Mesenchymal stem cell (in vitro differentiated cells and primary cell): ENCODE measurements around the gene DCAF12L1. TPM values are rescaled to one million over a fixed set of nuclear protein-coding genes. Genes with fewer than 3 reads are reported as not detected.

Source experiments
- DNase-seq: peaks from one replicate; pipeline ENCODE4 v3.0.0-alpha.2; 2013
- H2AFZ ChIP-seq: one replicate; pipeline ENCODE4 v1.6.1; 2013; ENCODE audit warnings: low read depth, mild to moderate bottlenecking, control low read depth, inconsistent platforms, low read length, moderate library complexity
- H2AK5ac ChIP-seq: 2 replicates; pipeline ENCODE4 v1.6.1; 2013; ENCODE audit warnings: low read length, moderate library complexity, mild to moderate bottlenecking, inconsistent platforms; ENCODE audit not compliant: severe bottlenecking
- H2BK120ac ChIP-seq: one replicate; pipeline ENCODE4 v1.6.1; 2013; ENCODE audit warnings: low read depth, mild to moderate bottlenecking, inconsistent platforms, low read length, moderate library complexity
- H2BK12ac ChIP-seq, 2 experiments: one replicate each; pipeline ENCODE4 v1.6.1; 2013; ENCODE audit warnings: inconsistent platforms in 2 of 2, low read length in 2 of 2, mild to moderate bottlenecking in 2 of 2, moderate library complexity in 2 of 2, control low read depth in 1 of 2
- H2BK15ac ChIP-seq: one replicate; pipeline ENCODE4 v1.6.1; 2013; ENCODE audit warnings: mild to moderate bottlenecking, low read depth, inconsistent platforms; ENCODE audit not compliant: poor library complexity, severe bottlenecking
- H2BK5ac ChIP-seq: 2 replicates; pipeline ENCODE4 v1.6.1; 2013; ENCODE audit warnings: low read depth, mild to moderate bottlenecking, low read length, control low read depth, inconsistent platforms; ENCODE audit not compliant: poor library complexity, severe bottlenecking
- H3K14ac ChIP-seq, 2 experiments: one replicate each; pipeline ENCODE4 v1.6.1; 2013; ENCODE audit warnings: inconsistent platforms in 2 of 2, low read length in 2 of 2, control low read depth in 1 of 2, mild to moderate bottlenecking in 1 of 2, moderate library complexity in 1 of 2
- H3K18ac ChIP-seq, 2 experiments: one replicate each; pipeline ENCODE4 v1.6.1; 2013; ENCODE audit warnings: inconsistent platforms in 2 of 2, low read length in 2 of 2, control low read depth in 1 of 2, low read depth in 1 of 2, mild to moderate bottlenecking in 1 of 2
- H3K23ac ChIP-seq, 2 experiments: one replicate each; pipeline ENCODE4 v1.6.1; 2013; ENCODE audit warnings: inconsistent platforms in 2 of 2, low read length in 2 of 2, mild to moderate bottlenecking in 2 of 2, moderate library complexity in 2 of 2, control low read depth in 1 of 2
- H3K27ac ChIP-seq: 2 replicates; pipeline ENCODE4 v1.5.1; 2013; ENCODE audit warnings: mild to moderate bottlenecking, moderate library complexity, low read length, control low read depth, inconsistent platforms; ENCODE audit not compliant: poor library complexity, severe bottlenecking
- H3K27me3 ChIP-seq, 2 experiments: 2 replicates each; pipeline versions ENCODE4 v1.6.1 to v1.7.0; 2013; ENCODE audit warnings: low read length in 2 of 2, mild to moderate bottlenecking in 2 of 2, moderate library complexity in 2 of 2, control low read depth in 1 of 2, inconsistent platforms in 1 of 2; ENCODE audit not compliant: control insufficient read depth in 1 of 2, insufficient read depth in 1 of 2
- H3K36me3 ChIP-seq, 2 experiments: 2 replicates each; pipeline versions ENCODE4 v1.6.1 to v1.7.0; 2013; ENCODE audit warnings: low read length in 2 of 2, control low read depth in 1 of 2, inconsistent platforms in 1 of 2, low read depth in 1 of 2, mild to moderate bottlenecking in 1 of 2; ENCODE audit not compliant: insufficient read depth in 2 of 2, control insufficient read depth in 1 of 2
- H3K4ac ChIP-seq, 2 experiments: one replicate each; pipeline ENCODE4 v1.6.1; 2013; ENCODE audit warnings: inconsistent platforms in 2 of 2, low read length in 2 of 2, mild to moderate bottlenecking in 2 of 2, moderate library complexity in 2 of 2, control low read depth in 1 of 2, low read depth in 1 of 2
- H3K4me1 ChIP-seq: 2 replicates; pipeline ENCODE4 v1.6.1; 2013; ENCODE audit warnings: low read depth, low read length, control low read depth; ENCODE audit not compliant: control insufficient read depth, insufficient read depth
- H3K4me2 ChIP-seq: 2 replicates; pipeline ENCODE4 v1.6.1; 2013; ENCODE audit warnings: low read length, mild to moderate bottlenecking, inconsistent platforms; ENCODE audit not compliant: poor library complexity, severe bottlenecking
- H3K4me3 ChIP-seq, 2 experiments: 2 replicates each; pipeline versions ENCODE4 v1.5.1 to v1.7.0; 2013; ENCODE audit warnings: low read length in 2 of 2, mild to moderate bottlenecking in 2 of 2, control low read depth in 1 of 2, low read depth in 1 of 2; ENCODE audit not compliant: insufficient read depth in 1 of 2
- H3K79me1 ChIP-seq: replicated peaks from 2 replicates; pipeline ENCODE4 v1.6.1; 2013; ENCODE audit warnings: mild to moderate bottlenecking, control low read depth, low read length, inconsistent platforms; ENCODE audit not compliant: poor library complexity, severe bottlenecking
- H3K9ac ChIP-seq: 2 replicates; pipeline ENCODE4 v1.7.0; 2013; ENCODE audit warnings: mild to moderate bottlenecking, low read length, moderate library complexity
- H3K9me3 ChIP-seq: 2 replicates; pipeline ENCODE4 v1.7.0; 2013; ENCODE audit warnings: mild to moderate bottlenecking, low read length; ENCODE audit not compliant: control insufficient read depth
- H4K8ac ChIP-seq: one replicate; pipeline ENCODE4 v1.6.1; 2013; ENCODE audit warnings: inconsistent platforms, mild to moderate bottlenecking, low read length, moderate library complexity
- H4K91ac ChIP-seq: one replicate; pipeline ENCODE4 v1.6.1; 2013; ENCODE audit warnings: mild to moderate bottlenecking, low read length, inconsistent platforms
- WGBS: methylation state at CpG from one replicate; pipeline ENCODE4 v1.1.7; 2013; ENCODE audit warnings: mixed read lengths; 5-methylcytosine and 5-hydroxymethylcytosine counted together
- polyA plus RNA-seq, 2 experiments: library from polyadenylated mRNA; stranded (reverse); fragments of 200-250 nt; gene quantifications; one replicate each; pipeline ENCODE4 v1.2.3, GENCODE V29; 2013

Gene DCAF12L1
- not detected for polyA plus RNA-seq (2013, experiment 1 of 2)
- polyA plus RNA-seq (2013, experiment 2 of 2), result not detected

DNA sequence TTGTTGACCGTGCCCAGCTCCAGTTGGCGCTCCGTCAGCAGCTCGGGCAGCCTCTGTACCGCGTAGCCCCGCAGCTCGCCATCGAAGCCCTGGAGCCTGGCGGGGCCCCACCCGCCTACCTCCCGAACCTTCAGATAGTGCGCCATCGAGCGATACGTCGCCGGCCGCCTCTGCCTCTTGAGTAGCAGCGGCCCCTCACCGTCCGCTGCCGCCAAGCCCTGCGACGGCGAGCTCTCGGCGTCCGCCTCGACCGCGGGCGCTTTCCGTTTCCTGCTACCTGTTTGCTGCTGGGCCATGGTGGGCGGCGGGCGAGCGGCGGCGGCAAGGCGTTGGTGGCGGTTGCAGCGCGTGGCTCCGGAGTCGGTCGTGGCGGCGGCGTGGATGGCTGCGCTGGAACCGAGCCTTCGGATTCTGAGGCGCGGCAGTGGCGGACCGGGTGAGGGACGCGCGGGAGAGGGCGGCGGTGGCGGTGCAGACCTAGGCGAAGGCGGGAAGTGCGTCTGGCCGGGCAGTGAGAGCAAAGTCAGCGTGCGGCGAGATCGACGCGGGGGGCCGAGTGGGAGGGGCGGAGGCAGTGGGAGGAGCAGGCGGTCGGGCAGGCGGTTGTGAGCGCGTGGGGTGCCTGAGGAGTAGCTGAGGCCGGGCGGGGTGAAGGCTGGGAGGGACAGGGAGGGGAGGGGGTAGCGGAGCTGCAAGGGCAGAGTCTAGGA is at the start of gene DCAF12L1:
DCAF12L1 (minus strand) TSS at position 502 of the 710 bp plus-strand sequence; CDS start at position 296, 206 bp downstream.
- no peaks in the 10 kb centered on the region for H3K36me3 ChIP-seq
- H3K27ac ChIP-seq, result peak within 1 kb of the TSS; percentile 39
- no peak within 1 kb of the TSS for H4K91ac ChIP-seq
- no peaks in the 10 kb centered on the region for H3K9me3 ChIP-seq
- peaks cover 0 to 7% of the 10 kb centered on the region in 2 experiments for H3K27me3 ChIP-seq
- no peak within 1 kb of the TSS for H3K9ac ChIP-seq
- no peak within 1 kb of the TSS for H3K14ac ChIP-seq
- H2BK5ac ChIP-seq, result no peak within 1 kb of the TSS
- H4K8ac ChIP-seq, result no peak within 1 kb of the TSS
- H3K4me3 ChIP-seq, result peak within 1 kb of the TSS in 1 of 2 experiments; percentile 67
- H2BK12ac ChIP-seq, result no peak within 1 kb of the TSS
- H2AK5ac ChIP-seq, result no peak within 1 kb of the TSS
- no peak within 1 kb of the TSS for H3K23ac ChIP-seq
- DNase-seq, result no peak
- peak within 1 kb of the TSS; percentile 53 for H3K4me2 ChIP-seq
- H3K4me1 ChIP-seq, result peaks cover 12% of the 10 kb centered on the region
- no peak within 1 kb of the TSS for H2AFZ ChIP-seq
- H2BK15ac ChIP-seq, result no peak within 1 kb of the TSS
- peaks cover 1% of the 10 kb centered on the region for H3K79me1 ChIP-seq
- no peak within 1 kb of the TSS for H3K4ac ChIP-seq
- no peak within 1 kb of the TSS for H3K18ac ChIP-seq
- 1% methylated on average over 45 of the region's 83 CpGs for WGBS
- H2BK120ac ChIP-seq, result no peak within 1 kb of the TSS

GRCh38 chrX:126580877-126581276 is 28.3 kb upstream of the DCAF12L1 start:
- Histone ChIP-seq H2BK12ac (no peak overlapping the region), H3K14ac (no peak overlapping the region)
- WGBS, result 92% methylated on average over 11 of the region's 39 CpGs

DNA sequence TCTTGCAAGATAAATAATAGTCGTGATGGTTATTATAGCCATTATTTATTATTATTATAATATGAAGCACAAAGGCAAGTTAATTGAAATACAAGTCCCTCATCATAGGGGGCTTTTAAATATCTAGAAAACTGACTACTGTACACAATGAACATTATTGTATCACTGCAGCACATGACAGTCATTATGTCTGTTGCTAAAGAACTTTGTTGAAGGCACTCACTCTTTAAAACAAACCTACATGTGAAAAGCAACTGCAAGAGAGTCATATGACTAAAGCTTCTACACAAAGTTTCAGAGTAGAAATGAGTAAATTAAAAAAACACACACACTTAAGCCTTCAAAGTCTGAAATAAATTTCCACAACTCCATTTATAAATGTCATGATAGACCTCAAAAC is 23.3 kb upstream of the DCAF12L1 start:
- no peak overlapping the region for H3K9ac ChIP-seq
- H3K14ac ChIP-seq, result no peak overlapping the region
- no peak overlapping the region for H2BK120ac ChIP-seq
- H3K36me3 ChIP-seq, result no peaks in the 10 kb centered on the region
- WGBS, result no CpG with 5 or more reads among the region's 1 CpG
- no peak overlapping the region for H2BK15ac ChIP-seq
- no peak overlapping the region for H4K8ac ChIP-seq
- H2AFZ ChIP-seq, result no peak overlapping the region
- H3K4ac ChIP-seq, result no peak overlapping the region
- no peak overlapping the region for H3K18ac ChIP-seq
- H2BK5ac ChIP-seq, result no peak overlapping the region
- no peak overlapping the region for H3K27ac ChIP-seq
- H3K9me3 ChIP-seq, result no peaks in the 10 kb centered on the region
- no peak for DNase-seq
- no peaks in the 10 kb centered on the region for H3K79me1 ChIP-seq
- H2BK12ac ChIP-seq, result no peak overlapping the region
- H2AK5ac ChIP-seq, result no peak overlapping the region
- H3K4me1 ChIP-seq, result no peaks in the 10 kb centered on the region
- H3K4me2 ChIP-seq, result no peak overlapping the region
- H3K27me3 ChIP-seq, result no peaks in the 10 kb centered on the region
- no peak overlapping the region for H3K4me3 ChIP-seq
- H3K23ac ChIP-seq, result no peak overlapping the region
- no peak overlapping the region for H4K91ac ChIP-seq

More at GRCh38 chrX:126580877-126581276, 28.3 kb upstream of the DCAF12L1 start:
- no peak overlapping the region for H3K4ac ChIP-seq
- H2BK5ac ChIP-seq, result no peak overlapping the region
- no peaks in the 10 kb centered on the region for H3K36me3 ChIP-seq
- no peak overlapping the region for H4K91ac ChIP-seq
- H3K9ac ChIP-seq, result no peak overlapping the region
- H3K79me1 ChIP-seq, result no peaks in the 10 kb centered on the region
- H2AFZ ChIP-seq, result no peak overlapping the region
- H3K18ac ChIP-seq, result no peak overlapping the region
- no peaks in the 10 kb centered on the region for H3K9me3 ChIP-seq
- H3K27me3 ChIP-seq, result no peaks in the 10 kb centered on the region
- DNase-seq, result no peak
- H3K27ac ChIP-seq, result no peak overlapping the region
- no peak overlapping the region for H3K4me3 ChIP-seq
- H3K4me1 ChIP-seq, result no peaks in the 10 kb centered on the region
- no peak overlapping the region for H3K4me2 ChIP-seq
- H2BK120ac ChIP-seq, result no peak overlapping the region
- H3K23ac ChIP-seq, result no peak overlapping the region
- H2AK5ac ChIP-seq, result no peak overlapping the region
- no peak overlapping the region for H2BK15ac ChIP-seq
- H4K8ac ChIP-seq, result no peak overlapping the region

DNA sequence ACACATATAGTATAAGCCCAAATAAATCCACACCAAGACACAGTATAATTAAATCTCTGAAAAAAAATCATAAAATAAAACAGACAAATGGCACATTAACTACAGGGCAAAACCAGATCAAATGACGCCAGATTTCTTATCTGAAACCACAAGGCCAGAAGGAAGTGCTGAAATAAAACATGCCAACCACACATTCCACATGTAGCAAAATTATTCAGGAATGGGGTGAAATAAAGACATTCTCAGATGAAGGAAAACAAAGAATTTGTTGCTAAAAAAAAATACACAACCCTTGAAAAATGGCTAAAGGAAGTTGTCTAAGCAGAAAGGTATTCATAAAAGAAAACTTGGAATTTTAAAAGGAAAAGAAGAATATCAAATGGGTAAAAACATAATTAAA is 4.5 kb upstream of the DCAF12L1 start:
- Histone ChIP-seq H3K4ac (no peak overlapping the region), H4K91ac (no peak overlapping the region), H3K79me1 (peaks cover under 1% of the 10 kb centered on the region), H2AK5ac (no peak overlapping the region), H3K36me3 (no peaks in the 10 kb centered on the region), H2AFZ (no peak overlapping the region), H2BK15ac (no peak overlapping the region), H3K4me3 (no peak overlapping the region), H3K14ac (no peak overlapping the region), H3K18ac (no peak overlapping the region), H3K9ac (no peak overlapping the region), H3K4me2 (no peak overlapping the region), H3K9me3 (no peaks in the 10 kb centered on the region), H3K27me3 (peaks cover 0 to 7% of the 10 kb centered on the region in 2 experiments), H3K27ac (no peak overlapping the region), H2BK12ac (no peak overlapping the region), H3K4me1 (peaks cover 5% of the 10 kb centered on the region), H2BK5ac (no peak overlapping the region), H2BK120ac (no peak overlapping the region), H3K23ac (no peak overlapping the region), H4K8ac (no peak overlapping the region)
- WGBS, result no CpG with 5 or more reads among the region's 1 CpG
- no peak for DNase-seq
